GM18867 (cell line): ENCODE data around the gene SLC12A7.

Experiments
- ATAC-seq: cut with Tn5 transposase; IDR thresholded peaks from one replicate; pipeline ENCODE4 v1.9.1; 2021; ENCODE audit warnings: mild to moderate bottlenecking, moderate library complexity; ENCODE audit not compliant: unreplicated experiment

Gene SLC12A7

DNA sequence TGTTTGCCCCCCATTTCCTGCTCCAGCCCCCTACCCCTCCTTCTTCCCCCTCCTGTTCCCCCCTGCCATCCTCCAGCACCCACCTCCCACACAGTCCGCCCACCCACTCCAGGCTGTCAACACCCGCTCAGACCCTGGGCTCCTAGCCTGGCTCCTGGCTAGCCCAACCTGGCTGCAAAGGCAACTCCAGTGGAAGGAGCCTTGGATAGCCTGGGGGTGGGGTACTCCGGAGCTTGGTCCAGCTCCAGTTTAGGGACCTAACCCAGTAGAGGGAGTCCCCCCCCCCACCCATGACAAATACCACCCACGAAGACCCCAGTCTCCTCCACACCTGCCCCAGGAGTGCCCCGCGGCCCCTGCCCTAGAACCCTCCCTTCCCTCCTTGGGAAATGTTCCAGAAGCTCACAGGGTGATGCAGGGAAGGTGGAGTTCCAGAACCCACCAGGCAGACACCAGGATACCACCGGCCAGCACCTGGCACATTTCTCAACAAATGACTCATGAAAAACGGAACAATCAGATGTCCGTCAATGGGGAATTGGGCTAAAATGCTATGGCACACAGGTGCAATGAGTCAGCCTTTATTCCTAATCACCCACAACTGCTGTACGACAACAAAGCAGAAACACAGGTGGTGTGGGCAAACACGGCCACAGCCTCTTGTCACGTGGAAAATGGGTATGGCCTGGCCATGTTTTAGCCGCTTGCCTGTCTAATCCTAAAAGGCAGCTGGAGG, 901 bp upstream of the SLC12A7 start:
- no peak for ATAC-seq

DNA sequence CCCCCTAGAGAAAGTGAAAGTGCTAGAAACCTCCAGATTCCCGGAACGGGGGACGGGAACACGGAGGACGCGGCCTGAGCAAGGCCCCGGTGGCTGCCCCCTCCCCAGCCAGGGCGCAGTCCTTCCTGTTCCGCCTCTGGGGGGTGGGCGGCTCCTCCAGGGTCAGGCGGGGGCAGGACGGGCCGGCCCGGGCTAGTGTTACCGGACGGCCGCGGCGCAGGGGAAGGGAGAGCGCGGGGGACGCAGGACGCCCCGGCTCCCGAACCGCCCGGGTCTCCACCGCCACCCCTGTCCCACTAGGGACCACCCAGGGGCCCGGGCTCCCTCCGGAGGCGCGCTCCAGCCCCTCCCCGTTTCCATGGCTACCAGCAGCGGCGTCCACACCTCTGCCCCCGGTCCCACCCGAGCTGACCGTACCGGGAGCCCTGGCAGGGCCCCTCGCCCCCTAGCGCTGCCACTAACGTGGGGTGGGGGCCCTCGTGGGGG, 579 bp downstream of the SLC12A7 start:
- no peak for ATAC-seq

- no peak for ATAC-seq
Observed at GRCh38 chr5:1110307-1111240, 1.3 kb downstream of the SLC12A7 start.

DNA sequence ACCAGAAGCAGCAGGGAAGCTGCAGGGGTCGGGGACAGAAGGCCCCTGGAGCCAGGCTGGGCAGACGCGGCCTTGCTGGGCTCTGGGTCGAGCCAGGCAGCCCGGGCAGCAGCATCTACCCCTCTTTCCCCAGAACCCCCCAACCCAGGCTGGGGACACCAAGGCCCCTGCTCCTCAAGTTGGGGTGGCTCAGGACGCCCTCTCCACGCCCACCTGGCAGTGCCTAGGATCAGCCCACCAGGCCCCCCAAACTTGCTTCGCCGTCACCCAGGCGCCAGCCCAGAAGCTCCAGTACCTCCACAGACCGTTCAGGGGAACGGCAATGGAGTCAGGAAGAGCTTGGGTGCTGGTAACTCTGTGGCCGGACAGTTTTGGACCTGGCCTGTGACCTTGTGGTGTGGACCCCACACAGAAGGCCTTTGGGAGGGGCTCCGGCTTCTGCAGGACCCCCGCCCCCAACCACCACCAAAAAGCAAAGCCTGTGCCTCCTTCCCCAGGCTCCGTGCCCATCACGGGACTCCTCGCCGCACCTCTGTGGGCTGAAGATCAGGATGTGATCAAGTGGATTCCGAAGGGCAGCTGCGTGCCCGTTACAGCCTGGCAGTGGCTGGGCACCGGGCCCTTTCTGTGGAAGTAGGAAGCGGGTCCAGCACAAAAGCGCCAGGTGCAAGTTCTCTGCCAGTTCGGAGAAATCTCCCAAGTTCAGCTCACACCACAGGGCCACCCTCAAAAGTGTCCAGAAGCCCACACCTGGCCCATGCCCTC, 2.1 kb downstream of the SLC12A7 start:
- no peak for ATAC-seq

- ATAC-seq = no peak
Observed at GRCh38 chr5:1108865-1109174, 3.0 kb downstream of the SLC12A7 start.

- ATAC-seq = no peak
Observed at GRCh38 chr5:1108023-1108864, 3.6 kb downstream of the SLC12A7 start.

DNA sequence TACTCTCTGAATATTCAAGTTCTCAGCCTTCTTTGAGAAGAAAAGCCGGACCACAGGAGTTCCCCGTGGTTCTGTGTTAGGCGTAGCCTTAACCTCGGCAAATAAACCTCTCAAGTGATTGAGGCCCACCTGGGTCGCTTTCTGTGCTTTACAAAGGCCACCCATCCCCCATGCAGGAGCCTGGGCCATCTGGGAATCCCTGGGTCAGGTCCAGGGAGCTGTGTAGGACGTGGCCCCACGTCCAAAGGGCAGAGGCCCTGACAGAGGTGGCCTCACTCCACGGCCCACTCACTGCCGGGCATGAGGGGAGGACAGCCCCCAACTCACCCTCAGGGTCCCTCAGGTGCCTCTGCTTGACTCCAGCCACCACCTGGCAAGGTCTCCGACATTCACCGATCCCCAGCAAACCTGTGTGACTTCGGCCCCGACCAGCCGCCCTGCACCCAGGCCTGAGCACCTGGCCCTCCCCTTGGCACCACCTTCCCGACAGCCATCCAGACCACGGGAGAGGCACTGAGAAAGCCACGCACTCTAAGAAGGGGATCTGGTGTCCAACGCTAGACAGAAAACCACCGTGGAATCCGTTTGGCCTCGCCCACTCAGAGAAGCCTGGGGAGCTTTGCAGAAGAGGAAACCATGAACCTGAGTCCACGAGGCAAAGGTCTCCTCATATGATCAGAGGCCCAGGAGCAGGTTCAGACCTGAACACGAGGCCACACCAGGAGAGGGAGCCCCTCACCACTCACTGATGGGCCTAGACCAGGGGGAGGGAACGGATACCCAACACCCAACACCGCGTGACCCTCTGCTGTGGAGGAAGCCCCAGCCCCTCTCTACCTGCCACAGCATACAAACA, 4.5 kb downstream of the SLC12A7 start:
- ATAC-seq = no peak

GRCh38 chr5:1106385-1107166, 5.3 kb downstream of the SLC12A7 start:
- ATAC-seq = no peak

- ATAC-seq = no peak
Observed at GRCh38 chr5:1105350-1106265, 6.3 kb downstream of the SLC12A7 start.

DNA sequence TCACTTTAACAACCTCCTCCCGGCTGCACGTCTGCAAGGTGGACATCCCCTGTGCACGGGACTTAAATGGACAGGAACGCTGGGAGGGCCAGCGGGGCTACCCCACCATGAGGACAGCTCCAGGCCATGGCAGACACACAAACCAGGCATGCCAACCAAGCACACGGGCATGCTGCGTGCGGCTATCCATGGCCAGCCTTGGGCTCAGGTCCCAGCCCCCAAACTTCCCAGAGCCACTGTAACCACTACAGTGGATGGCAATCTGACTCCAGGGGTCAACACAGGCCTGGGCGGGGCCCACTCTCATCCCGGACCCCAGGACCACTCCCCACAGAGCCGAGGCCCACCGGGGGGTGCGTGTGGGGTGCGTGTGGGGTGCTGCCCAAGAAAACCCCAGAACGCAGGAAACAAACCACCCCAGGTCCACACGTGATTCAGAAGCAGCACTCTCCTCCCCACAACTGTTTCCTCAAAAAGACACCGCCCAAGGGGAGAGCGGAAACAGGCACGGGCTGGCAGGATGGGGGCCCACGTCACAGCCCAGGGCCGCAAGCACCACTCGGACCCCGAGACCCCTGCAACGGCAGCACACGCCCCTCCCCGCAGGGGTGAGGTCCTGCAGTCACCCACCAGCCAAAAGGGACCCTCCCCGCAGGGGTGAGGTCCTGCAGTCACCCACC, 7.4 kb downstream of the SLC12A7 start:
- no peak for ATAC-seq

DNA sequence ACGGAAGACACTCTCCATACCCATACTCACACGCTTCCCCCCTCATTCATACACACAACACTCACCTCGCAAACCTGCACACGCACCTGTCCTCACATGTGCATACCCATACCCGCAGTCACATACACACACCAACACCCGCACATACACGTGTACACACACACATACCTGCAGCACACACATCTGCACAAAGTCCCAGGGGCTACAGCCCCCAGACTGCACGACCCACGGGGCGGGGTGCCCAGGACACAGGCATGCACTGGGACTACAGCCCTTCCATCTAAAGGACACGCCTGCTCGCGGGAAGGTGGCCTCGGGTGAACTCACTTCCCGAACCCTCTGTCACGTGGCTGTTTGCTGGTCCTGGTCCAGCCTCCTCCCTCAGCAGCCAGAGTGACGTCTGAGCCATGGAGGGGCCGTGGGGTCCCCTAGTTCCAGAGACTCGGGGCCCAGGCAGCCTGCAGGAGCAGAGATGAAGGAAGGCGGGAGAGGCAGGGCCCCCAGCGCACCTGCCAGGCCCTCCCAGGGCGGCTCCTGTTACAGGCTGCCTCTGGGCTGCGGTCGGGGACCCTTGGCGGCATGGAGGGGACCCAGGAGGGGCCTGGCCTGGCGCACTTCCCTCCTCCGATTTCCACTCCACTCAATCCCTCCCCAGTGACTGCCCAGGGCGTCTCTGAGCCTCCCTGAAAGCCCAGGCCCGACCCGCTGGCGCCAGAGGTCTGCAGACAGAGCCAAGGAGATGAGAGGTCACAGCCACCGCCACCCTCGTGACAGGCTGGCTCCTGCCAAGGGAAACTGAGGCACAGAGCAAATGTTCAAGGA, 8.1 kb downstream of the SLC12A7 start:
- ATAC-seq = no peak

- ATAC-seq = no peak
Observed at GRCh38 chr5:1103093-1103492, 8.8 kb downstream of the SLC12A7 start.

GRCh38 chr5:1101961-1102713, 9.7 kb downstream of the SLC12A7 start:
- ATAC-seq = no peak

- ATAC-seq = no peak
Observed at GRCh38 chr5:1100664-1101574, 10.9 kb downstream of the SLC12A7 start.
